GM18867 (cell line): ENCODE measurements around the gene FAM184A.
"Not testable (repeated sequence)": the region's sequence is repeated elsewhere in the genome, so short reads cannot be mapped to it uniquely, and the experiment has no call there.

Experiments
- ATAC-seq: cut with Tn5 transposase; IDR thresholded peaks from one replicate; pipeline ENCODE4 v1.9.1; 2021; ENCODE audit warnings: mild to moderate bottlenecking, moderate library complexity; ENCODE audit not compliant: unreplicated experiment

Gene FAM184A

DNA sequence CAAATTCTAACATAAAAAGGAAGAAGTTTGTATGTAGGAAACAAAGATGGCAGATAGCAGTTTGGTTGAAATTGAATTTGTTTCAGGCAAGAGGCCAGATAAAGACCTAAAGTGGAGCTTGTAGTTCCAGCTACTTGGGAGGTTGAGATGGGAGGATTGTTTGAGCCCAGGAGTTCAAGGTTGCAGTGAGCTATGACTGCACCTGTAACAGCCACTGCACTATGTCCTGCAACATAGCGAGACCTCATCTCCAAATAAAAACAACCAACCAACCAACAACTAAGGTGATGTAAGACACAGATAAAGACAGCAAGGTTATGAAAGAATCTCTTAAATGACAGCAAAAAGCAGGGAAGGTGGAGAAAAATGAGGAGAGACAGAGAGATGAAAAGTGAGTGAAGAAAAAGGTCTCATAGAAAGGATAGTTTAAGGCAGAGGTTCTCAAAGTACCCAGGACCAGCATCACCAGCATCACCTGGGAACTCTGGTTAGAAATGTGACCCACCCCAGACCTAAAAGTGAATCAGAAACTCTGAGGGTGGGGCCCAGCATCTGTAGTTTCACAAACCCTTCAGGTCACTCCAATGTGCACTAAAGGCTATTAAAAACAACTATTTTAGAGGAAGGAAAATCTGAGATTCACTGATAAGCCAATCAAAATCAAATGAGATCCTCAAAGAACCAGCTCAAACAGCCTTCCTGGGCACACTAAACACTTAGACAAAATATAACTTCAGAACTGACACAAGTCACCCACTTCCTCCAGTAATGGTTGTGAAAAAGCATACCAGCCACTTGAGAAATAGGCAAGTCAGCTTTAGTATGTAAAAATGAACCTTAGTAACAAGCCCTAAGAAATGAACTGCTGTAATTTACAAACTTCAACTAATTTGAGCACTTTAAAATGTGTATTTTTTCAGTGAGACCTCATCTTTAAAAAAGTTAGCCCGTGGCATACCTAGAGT, 57.6 kb downstream of the FAM184A start:
- ATAC-seq, result peak; percentile 58

DNA sequence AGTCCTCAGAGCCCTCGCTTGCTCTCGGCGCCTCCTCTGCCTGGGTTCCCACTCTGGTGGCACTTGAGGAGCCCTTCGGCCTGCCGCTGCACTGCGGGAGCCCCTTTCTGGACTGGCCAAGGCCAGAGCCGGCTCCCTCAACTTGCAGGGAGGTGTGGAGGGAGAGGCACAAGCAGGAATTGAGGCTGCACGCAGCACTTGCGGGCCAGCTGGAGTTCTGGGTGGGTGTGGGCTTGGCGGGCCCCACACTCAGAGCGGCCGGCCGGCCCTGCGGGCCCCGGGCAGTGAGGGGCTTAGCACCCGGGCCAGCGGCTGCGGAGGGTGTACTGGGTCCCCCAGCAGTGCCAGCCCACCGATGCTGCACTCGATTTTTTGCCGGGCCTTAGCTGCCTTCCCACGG, 63.3 kb downstream of the FAM184A start:
- not testable (repeated sequence) for ATAC-seq

DNA sequence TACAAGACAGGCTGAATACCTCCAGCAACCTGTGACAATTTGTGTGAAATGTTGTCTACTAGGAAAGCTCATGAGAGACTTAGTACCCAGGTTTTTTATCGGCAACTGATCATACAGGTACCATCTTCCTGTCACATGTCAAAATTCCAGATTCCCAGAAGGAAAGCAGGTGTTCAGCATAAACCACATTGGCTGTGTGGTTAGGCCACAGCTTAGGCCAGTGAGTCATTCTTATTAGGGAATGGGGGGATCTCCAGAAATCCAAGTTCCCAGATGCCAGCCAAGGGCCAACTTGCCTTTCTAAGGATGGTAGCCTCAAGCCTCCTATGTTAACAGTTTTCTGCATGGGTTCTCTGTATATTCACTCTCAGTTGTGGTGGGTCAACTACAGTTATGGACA, 65.9 kb downstream of the FAM184A start:
- ATAC-seq, result no peak

DNA sequence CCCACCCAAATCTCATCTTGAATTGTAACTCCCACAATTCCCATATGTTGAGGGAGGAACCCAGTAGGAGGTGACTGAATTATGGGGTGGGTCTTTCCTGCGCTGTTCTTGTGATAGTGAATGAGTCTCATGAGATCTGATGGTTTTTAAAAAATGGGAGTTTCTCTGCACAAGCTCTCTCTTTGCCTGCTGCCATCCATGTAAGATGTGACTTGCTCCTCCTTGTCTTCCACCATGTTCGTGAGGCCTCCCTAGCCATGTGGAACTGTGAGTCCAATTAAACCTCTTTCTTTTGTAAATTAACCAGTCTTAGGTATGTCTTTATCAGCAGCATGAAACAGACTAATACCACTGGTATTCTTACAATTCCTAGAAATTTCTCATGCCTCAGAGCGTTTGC, 69.2 kb downstream of the FAM184A start:
- ATAC-seq, result not testable (repeated sequence)

DNA sequence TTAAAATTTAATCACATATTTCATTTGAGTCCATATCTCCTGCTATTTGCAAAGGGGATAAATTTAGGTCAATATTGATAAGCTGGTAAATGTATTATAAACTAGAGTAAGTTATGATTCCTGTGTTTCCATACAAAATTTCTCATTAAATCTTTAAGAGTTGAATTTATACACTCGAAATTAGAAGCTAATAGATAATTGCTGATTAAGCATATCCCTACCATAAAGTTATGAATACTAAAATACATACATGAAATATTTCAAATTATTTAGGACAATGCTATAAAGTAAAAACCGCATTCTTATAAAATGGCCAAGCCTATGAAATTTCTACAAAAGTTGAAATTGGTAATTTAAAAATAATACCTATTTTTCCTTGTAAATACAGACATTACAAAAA, 71.5 kb downstream of the FAM184A start:
- ATAC-seq, result no peak

DNA sequence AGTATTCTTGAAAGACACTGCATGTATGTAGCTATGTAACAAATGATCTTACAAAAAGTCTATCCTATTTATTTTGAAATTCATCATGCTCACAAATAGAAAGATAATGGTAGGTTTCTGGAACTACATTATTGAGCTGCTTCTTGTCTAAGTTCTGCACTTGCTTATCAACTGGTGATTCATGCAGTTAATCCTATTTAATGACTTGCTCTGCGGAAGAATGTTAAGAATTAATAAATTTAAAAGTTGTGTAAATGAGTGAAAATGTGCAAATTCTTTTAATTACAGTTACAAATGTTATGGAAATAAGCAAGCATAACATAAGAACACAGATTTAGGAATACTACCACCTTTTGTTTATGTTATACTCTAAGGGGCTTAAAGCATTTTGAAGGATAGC, 76.4 kb downstream of the FAM184A start:
- ATAC-seq, result no peak

- no peak for ATAC-seq
Observed at GRCh38 chr6:118999494-119000040, 78.9 kb downstream of the FAM184A start.

DNA sequence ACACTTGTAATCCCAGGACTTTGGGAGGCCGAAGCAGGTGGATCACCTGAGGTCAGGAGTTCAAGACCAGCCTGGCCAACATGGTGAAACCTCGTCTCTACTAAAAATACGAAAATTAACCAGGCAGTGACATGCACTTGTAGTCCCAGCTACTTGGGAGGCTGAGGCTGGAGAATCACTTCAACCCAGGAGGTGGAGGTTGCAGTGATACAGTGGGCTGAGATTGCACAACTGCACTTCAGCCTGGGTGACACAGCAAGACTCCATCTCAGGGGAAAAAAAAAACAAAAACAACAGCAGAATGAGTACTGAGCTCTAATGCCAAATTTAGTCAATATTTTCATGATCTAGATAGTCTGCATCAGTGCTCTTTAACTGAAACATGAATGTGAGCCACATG, 81.0 kb downstream of the FAM184A start:
- ATAC-seq, result not testable (repeated sequence)

- ATAC-seq, result no peak
Observed at GRCh38 chr6:118996289-118996820, 82.1 kb downstream of the FAM184A start.

DNA sequence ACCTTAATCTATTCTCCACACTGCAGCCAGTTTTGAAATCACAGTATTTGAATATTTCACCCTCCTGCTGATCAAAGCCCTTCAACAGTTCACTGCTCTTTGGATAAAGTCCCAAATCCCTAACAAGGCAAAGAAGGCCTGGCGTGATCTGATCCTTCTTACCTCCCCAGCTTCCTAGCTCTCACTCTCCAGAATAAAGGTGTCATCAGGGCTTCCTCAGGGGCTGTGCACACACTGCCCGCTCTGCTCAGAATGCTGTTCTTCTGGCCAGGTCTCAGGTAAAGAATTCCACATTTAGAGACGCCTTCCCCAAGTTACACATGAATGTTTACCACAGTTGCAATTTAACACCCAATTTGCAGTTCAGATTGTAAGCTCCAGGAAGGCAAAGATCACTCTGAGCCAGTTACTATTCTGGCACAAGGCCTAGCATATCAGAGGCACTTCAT, 84.6 kb downstream of the FAM184A start:
- ATAC-seq, result no peak

- ATAC-seq, result no peak
Observed at GRCh38 chr6:118993358-118993757, 85.1 kb downstream of the FAM184A start.

- no peak for ATAC-seq
Observed at GRCh38 chr6:118992186-118992795, 86.2 kb downstream of the FAM184A start.

DNA sequence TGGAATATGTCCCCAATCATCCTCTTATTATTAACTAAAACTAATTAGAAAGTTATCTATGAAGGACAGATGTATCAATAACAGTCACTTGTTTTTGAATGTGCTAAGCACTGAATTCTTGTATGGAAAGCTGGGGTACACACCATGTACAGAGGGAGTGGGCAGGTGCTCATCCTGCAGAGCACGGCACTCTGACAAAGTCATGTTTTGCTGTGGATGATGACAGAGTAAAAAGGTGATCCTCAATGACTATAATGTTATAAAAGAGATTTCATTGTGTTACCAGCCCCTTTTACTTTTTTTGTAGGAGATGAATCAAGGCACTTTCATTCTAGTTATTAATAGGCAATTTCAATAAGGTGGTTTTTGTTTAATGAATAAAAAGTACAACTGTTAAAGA, 92.2 kb downstream of the FAM184A start:
- ATAC-seq, result no peak

DNA sequence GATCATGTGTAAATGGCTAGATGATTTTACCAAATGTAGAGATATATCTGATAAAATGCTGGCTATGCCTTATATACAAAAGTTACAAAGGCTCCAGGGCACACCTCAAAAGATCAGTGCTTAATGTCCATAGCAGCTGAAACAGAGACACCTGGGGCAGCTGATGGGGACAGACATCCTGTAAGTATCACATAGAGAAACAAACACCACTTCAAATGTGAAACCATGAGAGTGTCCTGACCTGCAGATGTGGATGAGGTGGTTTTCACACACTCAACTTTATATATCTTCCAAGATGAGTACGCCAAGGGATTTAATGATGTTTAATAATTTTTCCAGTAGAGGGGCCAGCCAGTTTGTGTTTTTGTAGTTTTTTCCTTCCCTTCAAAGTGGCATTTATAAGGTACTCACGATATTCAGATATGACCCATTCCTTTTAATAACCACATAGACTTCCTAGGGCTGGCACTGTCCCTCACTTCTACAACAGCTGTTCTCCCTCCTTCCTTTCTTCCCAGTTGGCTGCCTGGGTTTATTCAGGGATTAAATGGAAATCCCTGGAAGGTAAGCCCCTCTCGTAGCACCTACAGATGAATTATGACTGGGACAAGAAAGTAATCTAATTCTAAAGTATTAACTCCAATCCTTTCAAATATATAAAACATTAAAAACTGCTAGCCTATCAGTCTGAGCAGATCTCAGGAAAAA, 93.2 kb downstream of the FAM184A start:
- peak; percentile 59 for ATAC-seq

- ATAC-seq, result peak; percentile 90
Observed at GRCh38 chr6:118984342-118984741, 94.1 kb downstream of the FAM184A start.

DNA sequence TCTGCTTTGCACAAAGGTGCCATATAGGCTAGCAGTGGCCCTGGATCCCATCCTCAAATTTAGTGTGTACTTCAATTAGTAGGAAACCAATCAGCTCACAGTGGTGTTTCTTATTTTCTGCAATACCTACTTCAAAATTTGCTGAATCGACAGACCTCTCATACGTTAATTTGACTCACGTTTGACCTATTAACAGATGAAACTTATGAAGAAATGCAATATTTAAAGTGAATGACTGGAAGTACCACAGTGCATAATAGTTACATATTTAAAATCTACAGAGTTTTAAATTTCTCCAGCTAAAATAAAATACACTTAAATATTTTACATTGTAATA, 95.9 kb downstream of the FAM184A start:
- no peak for ATAC-seq

- ATAC-seq, result no peak
Observed at GRCh38 chr6:118981884-118982574, 96.4 kb downstream of the FAM184A start.

DNA sequence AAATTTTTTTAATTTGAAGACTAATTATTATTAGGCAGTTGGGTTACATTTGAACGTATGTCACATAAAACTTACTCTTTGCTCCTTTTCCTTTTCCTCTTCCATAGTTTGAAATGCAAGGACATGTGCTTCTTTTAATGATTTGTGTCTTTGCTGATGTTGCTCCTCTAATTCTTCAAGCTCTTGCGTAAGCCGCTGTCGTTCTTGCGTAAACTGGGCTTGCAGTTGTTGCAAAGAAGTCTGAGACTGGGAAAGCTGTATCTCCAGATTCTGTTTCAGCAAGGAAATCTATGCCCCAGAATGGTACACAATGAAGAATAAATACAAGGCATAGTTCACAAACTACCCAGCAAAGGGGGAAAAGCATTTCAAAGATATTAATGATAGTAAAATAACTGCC, 98.4 kb downstream of the FAM184A start:
- no peak for ATAC-seq

- no peak for ATAC-seq
Observed at GRCh38 chr6:118974790-118975189, 103.7 kb downstream of the FAM184A start.

DNA sequence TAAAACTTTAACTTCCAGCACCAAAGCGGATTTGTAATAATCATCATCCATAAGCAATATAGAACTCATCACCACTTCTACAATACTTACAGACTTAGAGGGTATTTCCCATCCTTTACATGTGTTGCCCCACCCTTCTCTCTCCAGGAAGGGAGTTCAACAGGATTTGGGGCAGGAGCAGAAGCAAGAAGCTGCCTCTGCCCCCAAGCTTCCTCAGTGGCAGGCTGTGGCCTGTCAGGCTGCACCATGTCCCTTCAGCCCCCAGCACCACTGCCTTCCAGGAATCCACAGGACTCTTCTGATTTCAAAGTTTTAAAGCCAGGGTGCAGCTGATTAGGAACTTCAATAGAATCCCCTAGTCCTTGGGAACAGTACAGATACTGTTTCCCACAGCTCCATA, 106.8 kb downstream of the FAM184A start:
- no peak for ATAC-seq

DNA sequence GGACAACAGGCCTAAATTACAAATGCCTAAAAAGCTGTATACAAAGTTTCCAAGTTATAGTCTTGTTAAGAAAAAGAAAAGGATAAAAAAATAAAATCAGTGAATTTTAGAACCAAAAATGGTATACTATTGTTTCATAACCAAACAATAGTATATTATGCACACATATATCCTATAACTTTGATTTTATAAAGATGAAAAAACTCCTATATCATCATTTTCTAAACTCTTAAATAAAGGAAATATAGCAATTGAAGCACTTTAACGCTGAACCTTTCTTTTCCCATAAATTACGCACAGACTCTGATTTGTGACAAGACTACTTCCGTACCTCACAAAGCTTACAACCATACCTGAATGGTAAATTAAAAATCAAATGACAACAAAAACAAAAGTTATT, 107.6 kb downstream of the FAM184A start:
- no peak for ATAC-seq
